ENCODE results near the gene ENTPD6. TPM values are rescaled to one million over a fixed set of nuclear protein-coding genes. Genes with fewer than 3 reads are reported as not detected.

The ENTPD6 gene
- total RNA-seq, 1 experiment from 2014 or later, result 80.4 TPM

GRCh38 chr20:25214819-25215218 is 19.3 kb downstream of the ENTPD6 start:
- DNase-seq, result no peak
- no peaks in the 10 kb centered on the region for H3K9me3 ChIP-seq (ENCODE audit: insufficient read depth, low read depth)
- CTCF ChIA-PET, result no interaction called here
- intact Hi-C loops (cut with micrococcal nuclease; ENCODE audit: unreplicated experiment), result no loop called here
- no peaks in the 10 kb centered on the region for H3K79me2 ChIP-seq (ENCODE audit: low read depth)
- no TSS peak for BruUV-seq (replicated peaks)
- H3K27ac ChIP-seq, result no peak overlapping the region
- H3K4me3 ChIP-seq, result no peak overlapping the region
- H3K9me2 ChIP-seq (ENCODE audit: insufficient read depth), result no peaks in the 10 kb centered on the region
- no peaks in the 10 kb centered on the region for H3K27me3 ChIP-seq (ENCODE audit: insufficient read depth, low read depth)
- no peak overlapping the region for H3K4me2 ChIP-seq
- H3F3A ChIP-seq (ENCODE audit: insufficient read depth, low read depth), result no peaks in the 10 kb centered on the region
- POLR2A ChIA-PET (ENCODE audit: unreplicated experiment), result interaction anchor here (0.5 kb wide), 1 partner anchor 245 kb away, joined by 3 read pairs; no protein-coding TSS in a partner anchor
- H2AFZ ChIP-seq, result no peak overlapping the region
- TF ChIP-seq, protein P1, sequence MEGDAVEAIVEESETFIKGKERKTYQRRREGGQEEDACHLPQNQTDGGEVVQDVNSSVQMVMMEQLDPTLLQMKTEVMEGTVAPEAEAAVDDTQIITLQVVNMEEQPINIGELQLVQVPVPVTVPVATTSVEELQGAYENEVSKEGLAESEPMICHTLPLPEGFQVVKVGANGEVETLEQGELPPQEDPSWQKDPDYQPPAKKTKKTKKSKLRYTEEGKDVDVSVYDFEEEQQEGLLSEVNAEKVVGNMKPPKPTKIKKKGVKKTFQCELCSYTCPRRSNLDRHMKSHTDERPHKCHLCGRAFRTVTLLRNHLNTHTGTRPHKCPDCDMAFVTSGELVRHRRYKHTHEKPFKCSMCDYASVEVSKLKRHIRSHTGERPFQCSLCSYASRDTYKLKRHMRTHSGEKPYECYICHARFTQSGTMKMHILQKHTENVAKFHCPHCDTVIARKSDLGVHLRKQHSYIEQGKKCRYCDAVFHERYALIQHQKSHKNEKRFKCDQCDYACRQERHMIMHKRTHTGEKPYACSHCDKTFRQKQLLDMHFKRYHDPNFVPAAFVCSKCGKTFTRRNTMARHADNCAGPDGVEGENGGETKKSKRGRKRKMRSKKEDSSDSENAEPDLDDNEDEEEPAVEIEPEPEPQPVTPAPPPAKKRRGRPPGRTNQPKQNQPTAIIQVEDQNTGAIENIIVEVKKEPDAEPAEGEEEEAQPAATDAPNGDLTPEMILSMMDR (conservative IDR thresholded peaks at IDR 0.05), result no peak
- TF ChIP-seq EZH2 (IDR thresholded peaks at IDR 0.05; ENCODE audit: low read depth), result no peak
- H3K4me1 ChIP-seq (replicated peaks; ENCODE audit: insufficient read depth), result no peaks in the 10 kb centered on the region
- no peaks in the 10 kb centered on the region; the same call in 1 of the 2 replicates for H4K20me1 ChIP-seq (ENCODE audit: insufficient read depth)
- H3K36me3 ChIP-seq (ENCODE audit: low read depth), result peaks cover 18% of the 10 kb centered on the region; the same call in 1 of the 2 replicates

- H3K4me2 ChIP-seq, result no peak overlapping the region
- H3K4me1 ChIP-seq (replicated peaks; ENCODE audit: insufficient read depth), result no peaks in the 10 kb centered on the region
- peaks cover 16% of the 10 kb centered on the region; the same call in 1 of the 2 replicates for H3K36me3 ChIP-seq (ENCODE audit: low read depth)
- H3F3A ChIP-seq (ENCODE audit: insufficient read depth, low read depth), result no peaks in the 10 kb centered on the region
- no peaks in the 10 kb centered on the region; the same call in 1 of the 2 replicates for H4K20me1 ChIP-seq (ENCODE audit: insufficient read depth)
- intact Hi-C loops (cut with micrococcal nuclease; ENCODE audit: unreplicated experiment), result no loop called here
- H3K9me2 ChIP-seq (ENCODE audit: insufficient read depth), result no peaks in the 10 kb centered on the region
- H3K79me2 ChIP-seq (ENCODE audit: low read depth), result no peaks in the 10 kb centered on the region
- H3K4me3 ChIP-seq, result no peak overlapping the region
- CTCF ChIA-PET, result no interaction called here
- no peak overlapping the region for H3K27ac ChIP-seq
- DNase-seq, result no peak
- no peak overlapping the region for H2AFZ ChIP-seq
- POLR2A ChIA-PET (ENCODE audit: unreplicated experiment), result no interaction called here
- H3K27me3 ChIP-seq (ENCODE audit: insufficient read depth, low read depth), result no peaks in the 10 kb centered on the region
- no peaks in the 10 kb centered on the region for H3K9me3 ChIP-seq (ENCODE audit: insufficient read depth, low read depth)
- TF ChIP-seq, protein P1 (conservative IDR thresholded peaks at IDR 0.05), result no peak
- no peak for TF ChIP-seq EZH2 (IDR thresholded peaks at IDR 0.05; ENCODE audit: low read depth)
- BruUV-seq (replicated peaks), result no TSS peak
These were observed 20.0 kb downstream of the ENTPD6 start for GRCh38 chr20:25215521-25215920.

GRCh38 chr20:25216199-25216945 is 20.9 kb downstream of the ENTPD6 start:
- Histone ChIP-seq H3K27me3 (ENCODE audit: insufficient read depth, low read depth) (no peaks in the 10 kb centered on the region), H3K4me2 (no peak overlapping the region), H3F3A (ENCODE audit: insufficient read depth, low read depth) (no peaks in the 10 kb centered on the region; the same call in 1 of the 2 replicates), H4K20me1 (ENCODE audit: insufficient read depth) (no peaks in the 10 kb centered on the region; the same call in 1 of the 2 replicates), H3K9me3 (ENCODE audit: insufficient read depth, low read depth) (no peaks in the 10 kb centered on the region), H3K27ac (no peak overlapping the region), H3K4me3 (no peak overlapping the region), H3K79me2 (ENCODE audit: low read depth) (no peaks in the 10 kb centered on the region), H3K36me3 (ENCODE audit: low read depth) (peaks cover 11% of the 10 kb centered on the region; the same call in 1 of the 2 replicates), H2AFZ (no peak overlapping the region), H3K9me2 (ENCODE audit: insufficient read depth) (no peaks in the 10 kb centered on the region), H3K4me1 (replicated peaks; ENCODE audit: insufficient read depth) (peaks cover 3% of the 10 kb centered on the region; the same call in 1 of the 2 replicates)
- intact Hi-C loops (cut with micrococcal nuclease; ENCODE audit: unreplicated experiment), result no loop called here
- TF ChIP-seq, protein P1 (conservative IDR thresholded peaks at IDR 0.05), result no peak
- TF ChIP-seq EZH2 (IDR thresholded peaks at IDR 0.05; ENCODE audit: low read depth), result no peak
- no TSS peak for BruUV-seq (replicated peaks)
- no peak for DNase-seq
- POLR2A ChIA-PET (ENCODE audit: unreplicated experiment), result no interaction called here
- CTCF ChIA-PET, result no interaction called here

All from PC-9 (cell line).